RWPE2 (cell line): ENCODE measurements around the gene KREMEN1.

Experiments
- ATAC-seq: fragments of 200-7000 bp; cut with Tn5 transposase; 3 replicates; pipeline ENCODE4 v1.9.1; 2021; ENCODE audit warnings: low read depth
- DNase-seq: peaks from one replicate; pipeline ENCODE4 v3.0.0-alpha.2; 2020; ENCODE audit warnings: low spot score
- H3K27ac ChIP-seq: fragments of 450-650 bp; 2 replicates; pipeline ENCODE4 v1.5.1; 2017; ENCODE audit warnings: mild to moderate bottlenecking; ENCODE audit not compliant: poor library complexity, severe bottlenecking
- H3K27me3 ChIP-seq: fragments of 250-450 bp; sonication (Bioruptor Pico); 2 replicates; pipeline ENCODE4 v1.5.1; 2021; ENCODE audit warnings: mild to moderate bottlenecking, moderate library complexity; ENCODE audit not compliant: insufficient read depth, poor library complexity, severe bottlenecking
- H3K36me3 ChIP-seq: fragments of 250-450 bp; sonication (Bioruptor Pico); 2 replicates; pipeline ENCODE4 v1.5.1; 2020; ENCODE audit warnings: low read depth, mild to moderate bottlenecking, moderate library complexity
- H3K4me1 ChIP-seq: fragments of 250-450 bp; sonication (Bioruptor Pico); 2 replicates; pipeline ENCODE4 v1.5.1; 2021; ENCODE audit warnings: mild to moderate bottlenecking, moderate library complexity; ENCODE audit not compliant: insufficient read depth, poor library complexity, severe bottlenecking
- H3K4me3 ChIP-seq: fragments of 250-450 bp; sonication (Bioruptor Pico); 2 replicates; pipeline ENCODE4 v1.5.1; 2021; ENCODE audit warnings: mild to moderate bottlenecking, moderate library complexity; ENCODE audit not compliant: severe bottlenecking
- H3K9me3 ChIP-seq: fragments of 250-450 bp; sonication (Bioruptor Pico); 2 replicates; pipeline ENCODE4 v1.5.1; 2021; ENCODE audit warnings: mild to moderate bottlenecking, moderate library complexity; ENCODE audit not compliant: severe bottlenecking
- CTCF ChIP-seq: fragments of 450-650 bp; IDR thresholded peaks from one replicate; pipeline ENCODE4 v1.5.1; 2017; ENCODE audit warnings: mild to moderate bottlenecking, moderate library complexity; ENCODE audit not compliant: poor library complexity, severe bottlenecking

Gene KREMEN1

DNA sequence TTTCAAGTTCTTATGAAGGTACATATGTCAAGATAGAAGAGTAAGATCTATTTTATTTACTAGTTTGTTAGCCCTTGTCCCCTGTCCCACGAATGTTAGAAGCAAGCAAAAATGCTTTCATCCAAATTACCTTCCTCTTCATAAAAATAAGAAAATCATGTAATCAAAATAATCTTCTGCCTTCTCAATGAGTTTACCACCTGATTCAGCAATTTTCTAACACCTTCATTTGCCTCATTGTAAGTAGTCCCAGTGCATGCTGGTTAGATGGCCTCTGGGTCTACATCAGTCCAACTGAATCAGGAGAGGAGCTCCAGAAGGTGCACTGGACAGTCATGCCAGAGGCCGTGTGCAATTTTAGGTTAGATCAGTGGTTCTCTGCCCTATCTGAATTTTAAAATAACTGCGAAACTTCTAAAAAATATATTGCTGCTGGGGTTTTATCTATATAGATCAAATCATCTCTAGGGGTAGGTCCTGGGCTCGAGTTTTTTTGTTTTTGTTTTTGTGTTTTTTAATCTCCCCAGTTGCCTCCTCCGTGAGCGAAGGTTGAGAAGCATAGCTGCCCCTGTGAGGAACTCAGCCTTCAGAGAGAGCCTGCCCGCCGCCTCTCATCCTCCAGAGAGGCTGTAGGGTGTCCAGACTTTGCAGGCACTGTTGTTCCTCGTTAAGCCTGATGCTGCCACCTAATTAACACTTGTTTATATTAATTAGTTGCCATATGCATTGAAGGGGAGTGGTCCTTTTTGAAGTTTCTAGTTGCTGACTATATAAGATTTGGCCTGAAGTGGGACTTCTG is 43.4 kb upstream of the KREMEN1 start:
- no peak for ATAC-seq
- H3K27ac ChIP-seq, result no peak overlapping the region
- H3K4me1 ChIP-seq, result peaks cover 16% of the 10 kb centered on the region
- H3K36me3 ChIP-seq, result no peaks in the 10 kb centered on the region
- no peak for TF ChIP-seq CTCF
- H3K27me3 ChIP-seq, result no peaks in the 10 kb centered on the region
- H3K4me3 ChIP-seq, result no peak overlapping the region
- H3K9me3 ChIP-seq, result no peaks in the 10 kb centered on the region
- DNase-seq, result no peak

DNA sequence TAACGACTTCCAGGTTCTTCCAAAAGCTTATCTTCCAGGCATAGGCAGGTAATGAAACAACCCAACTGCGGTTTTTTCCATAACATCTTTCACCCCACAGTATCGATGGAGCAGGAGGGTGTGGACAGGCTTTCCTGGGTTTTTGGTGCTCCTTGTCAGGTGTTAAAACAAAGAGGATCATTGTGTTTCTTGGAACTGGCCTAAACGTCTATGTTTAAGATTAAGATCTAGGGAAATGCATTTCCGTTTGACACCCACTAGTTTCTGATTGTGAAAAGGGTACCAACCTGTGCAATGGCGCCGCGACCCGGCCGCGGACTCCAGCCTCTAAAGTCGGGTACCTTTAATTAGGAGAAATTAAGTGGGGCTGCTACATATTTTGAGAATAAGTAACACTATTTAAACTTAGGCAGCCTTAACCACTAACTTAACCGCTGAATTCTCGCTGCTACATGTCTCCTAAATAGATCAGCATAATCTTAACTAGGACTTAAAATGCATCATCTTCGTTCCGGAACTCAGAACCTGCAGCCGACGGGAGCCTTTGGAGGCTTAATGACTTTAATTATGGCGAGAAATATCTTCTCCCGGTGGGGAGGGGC is 42.7 kb upstream of the KREMEN1 start:
- no peak for TF ChIP-seq CTCF
- peaks cover 16% of the 10 kb centered on the region for H3K4me1 ChIP-seq
- H3K4me3 ChIP-seq, result peak overlapping the region; percentile 17
- peak; percentile 13; the same call in 1 of the 3 replicates for ATAC-seq
- no peaks in the 10 kb centered on the region for H3K36me3 ChIP-seq
- no peaks in the 10 kb centered on the region for H3K9me3 ChIP-seq
- no peaks in the 10 kb centered on the region for H3K27me3 ChIP-seq
- DNase-seq, result no peak
- peak overlapping the region; percentile 58 for H3K27ac ChIP-seq

GRCh38 chr22:29030618-29031226 is 42.1 kb upstream of the KREMEN1 start:
- peak overlapping the region; percentile 17 for H3K4me3 ChIP-seq
- H3K27ac ChIP-seq, result peak overlapping the region; percentile 58
- ATAC-seq, result peak; percentile 76

GRCh38 chr22:29031227-29032011 is 41.4 kb upstream of the KREMEN1 start:
- H3K4me3 ChIP-seq, result peak overlapping the region; percentile 17
- DNase-seq (no peak), ATAC-seq (peak; percentile 79)
- no peaks in the 10 kb centered on the region for H3K36me3 ChIP-seq
- no peaks in the 10 kb centered on the region for H3K9me3 ChIP-seq
- peaks cover 16% of the 10 kb centered on the region for H3K4me1 ChIP-seq
- H3K27me3 ChIP-seq, result no peaks in the 10 kb centered on the region
- peak overlapping the region; percentile 58 for H3K27ac ChIP-seq
- TF ChIP-seq CTCF, result peak; percentile 7

More at GRCh38 chr22:29030618-29031226, 42.1 kb upstream of the KREMEN1 start:
- H3K4me1 ChIP-seq, result peaks cover 16% of the 10 kb centered on the region
- TF ChIP-seq CTCF, result no peak
- no peaks in the 10 kb centered on the region for H3K27me3 ChIP-seq
- H3K36me3 ChIP-seq, result no peaks in the 10 kb centered on the region
- H3K9me3 ChIP-seq, result no peaks in the 10 kb centered on the region
- no peak for DNase-seq
